ENCODE results near the gene CYTH1. TPM values are rescaled to one million over a fixed set of nuclear protein-coding genes. Genes with fewer than 3 reads are reported as not detected.

CYTH1 gene
- total and polyA plus RNA-seq, 7 experiments from 2014 or later: 297 to 452 (median 418) TPM

GRCh38 chr17:78748048-78748729 lies 33.9 kb downstream of the CYTH1 start:
- Mint-ChIP-seq H3K9me3 (no peaks in the 10 kb centered on the region), H3K4me1 (peaks cover 79 to 100% (median 93%) of the 10 kb centered on the region in 7 donors), H3K27ac (peak overlapping the region; percentile 87 to 98 (median 95)), H3K36me3 (peaks cover 0 to 34% (median 8%) of the 10 kb centered on the region in 5 donors), H3K27me3 (no peaks in the 10 kb centered on the region), H3K4me3 (peak overlapping the region; percentile 76 to 93 (median 86))
- Histone ChIP-seq H3K27me3 (ENCODE audit: control insufficient read depth in 2 of 2, insufficient read depth in 2 of 2, low read length in 2 of 2) (no peaks in the 10 kb centered on the region), H3K27ac (ENCODE audit: low read depth, low read length) (peak overlapping the region; percentile 81), H3K4me3 (ENCODE audit: low read length) (peak overlapping the region; percentile 51), H3K9me3 (ENCODE audit: control insufficient read depth in 2 of 3, low read length in 3 of 3) (no peaks in the 10 kb centered on the region), H3K36me3 (ENCODE audit: control insufficient read depth in 2 of 3, insufficient read depth in 3 of 3, low read length in 3 of 3) (no peaks in the 10 kb centered on the region), H3K4me1 (ENCODE audit: control insufficient read depth in 2 of 2, insufficient read depth in 2 of 2, low read length in 2 of 2) (peaks cover 95 to 98% of the 10 kb centered on the region in 2 donors)
- ATAC-seq: peak; percentile 9
- ChIA-PET CTCF (interaction anchor here (0.7 to 2.5 kb wide), 16 partner anchors 10 to 94 kb away, joined by 3 to 9 read pairs (median 4); no protein-coding TSS in a partner anchor), POLR2A (interaction anchor here (0.8 to 8.5 kb wide), 21 partner anchors 10 to 93 kb away, joined by 3 to 122 read pairs (median 9); partner anchors contain the start of gene CYTH1)
- peak in 3 of 9 donors; percentile 43 to 56 (median 50) for DNase-seq
- intact Hi-C loops (cut with micrococcal nuclease): loop anchor here (1.0 to 5.0 kb wide), 12 partner anchors 11 to 391 kb away; partner anchors contain the start of gene USP36 (in 1 of the 2)

GRCh38 chr17:78747488-78747887 lies 34.6 kb downstream of the CYTH1 start:
- H3K27me3 Mint-ChIP-seq: no peaks in the 10 kb centered on the region
- intact Hi-C loops (cut with micrococcal nuclease): loop anchor here in 1 of 2 donors (5.0 kb wide), 2 partner anchors 40 to 390 kb away; no protein-coding TSS in a partner anchor
- Histone ChIP-seq H3K27ac (ENCODE audit: low read depth, low read length) (peak overlapping the region; percentile 81), H3K4me1 (ENCODE audit: control insufficient read depth in 2 of 2, insufficient read depth in 2 of 2, low read length in 2 of 2) (peaks cover 93 to 96% of the 10 kb centered on the region in 2 donors), H3K27me3 (ENCODE audit: control insufficient read depth in 2 of 2, insufficient read depth in 2 of 2, low read length in 2 of 2) (no peaks in the 10 kb centered on the region), H3K9me3 (ENCODE audit: control insufficient read depth in 2 of 3, low read length in 3 of 3) (no peaks in the 10 kb centered on the region), H3K4me3 (ENCODE audit: low read length) (peak overlapping the region; percentile 51), H3K36me3 (ENCODE audit: control insufficient read depth in 2 of 3, insufficient read depth in 3 of 3, low read length in 3 of 3) (no peaks in the 10 kb centered on the region)
- H3K4me3 Mint-ChIP-seq: peak overlapping the region; percentile 76 to 93 (median 86)
- ChIA-PET POLR2A (interaction anchor here (1.1 to 8.5 kb wide), 17 partner anchors 11 to 80 kb away, joined by 3 to 122 read pairs (median 11); partner anchors contain the start of gene CYTH1), CTCF (interaction anchor here (0.7 to 2.5 kb wide), 11 partner anchors 9 to 54 kb away, joined by 3 to 9 read pairs (median 4); no protein-coding TSS in a partner anchor)
- H3K4me1 Mint-ChIP-seq: peaks cover 78 to 100% (median 92%) of the 10 kb centered on the region in 7 donors
- H3K36me3 Mint-ChIP-seq: peaks cover 0 to 34% (median 11%) of the 10 kb centered on the region in 5 donors
- DNase-seq (peak in 1 of 9 donors; percentile 52), ATAC-seq (no peak)
- H3K9me3 Mint-ChIP-seq: no peaks in the 10 kb centered on the region
- peak overlapping the region; percentile 87 to 98 (median 95) for H3K27ac Mint-ChIP-seq

- Mint-ChIP-seq H3K4me3 (peak overlapping the region; percentile 76 to 93 (median 86)), H3K36me3 (peaks cover 0 to 36% (median 11%) of the 10 kb centered on the region in 5 donors), H3K4me1 (peaks cover 78 to 100% (median 92%) of the 10 kb centered on the region in 7 donors), H3K27me3 (no peaks in the 10 kb centered on the region), H3K9me3 (no peaks in the 10 kb centered on the region), H3K27ac (peak overlapping the region; percentile 87 to 98 (median 95))
- ATAC-seq: no peak
- Histone ChIP-seq H3K27me3 (ENCODE audit: control insufficient read depth in 2 of 2, insufficient read depth in 2 of 2, low read length in 2 of 2) (no peaks in the 10 kb centered on the region), H3K36me3 (ENCODE audit: control insufficient read depth in 2 of 3, insufficient read depth in 3 of 3, low read length in 3 of 3) (no peaks in the 10 kb centered on the region), H3K9me3 (ENCODE audit: control insufficient read depth in 2 of 3, low read length in 3 of 3) (no peaks in the 10 kb centered on the region), H3K4me1 (ENCODE audit: control insufficient read depth in 2 of 2, insufficient read depth in 2 of 2, low read length in 2 of 2) (peaks cover 94 to 96% of the 10 kb centered on the region in 2 donors), H3K4me3 (ENCODE audit: low read length) (no peak overlapping the region), H3K27ac (ENCODE audit: low read depth, low read length) (peak overlapping the region; percentile 81)
- no peak for DNase-seq
- POLR2A ChIA-PET: interaction anchor here (0.7 to 8.5 kb wide), 13 partner anchors 8 to 55 kb away, joined by 3 to 122 read pairs (median 11); partner anchors contain the start of gene CYTH1
- CTCF ChIA-PET: interaction anchor here (0.6 to 2.3 kb wide), 10 partner anchors 10 to 300 kb away, joined by 3 to 8 read pairs (median 4); no protein-coding TSS in a partner anchor
- intact Hi-C loops (cut with micrococcal nuclease): loop anchor here in 1 of 2 donors (5.0 kb wide), 2 partner anchors 40 to 390 kb away; no protein-coding TSS in a partner anchor
Measured at GRCh38 chr17:78746949-78747269, 35.2 kb downstream of the CYTH1 start.

- intact Hi-C loops (cut with micrococcal nuclease): loop anchor here in 1 of 2 donors (5.0 kb wide), 2 partner anchors 39 to 389 kb away; no protein-coding TSS in a partner anchor
- H3K4me3 Mint-ChIP-seq: peak overlapping the region; percentile 49 to 93 (median 86)
- Histone ChIP-seq H3K4me1 (ENCODE audit: control insufficient read depth in 2 of 2, insufficient read depth in 2 of 2, low read length in 2 of 2) (peaks cover 94 to 98% of the 10 kb centered on the region in 2 donors), H3K4me3 (ENCODE audit: low read length) (peak overlapping the region; percentile 20), H3K27ac (ENCODE audit: low read depth, low read length) (peak overlapping the region; percentile 81), H3K36me3 (ENCODE audit: control insufficient read depth in 2 of 3, insufficient read depth in 3 of 3, low read length in 3 of 3) (peaks cover 0 to 2% (median 0%) of the 10 kb centered on the region in 3 experiments), H3K27me3 (ENCODE audit: control insufficient read depth in 2 of 2, insufficient read depth in 2 of 2, low read length in 2 of 2) (no peaks in the 10 kb centered on the region), H3K9me3 (ENCODE audit: control insufficient read depth in 2 of 3, low read length in 3 of 3) (no peaks in the 10 kb centered on the region)
- ATAC-seq: no peak
- H3K9me3 Mint-ChIP-seq: no peaks in the 10 kb centered on the region
- peak overlapping the region; percentile 62 to 98 (median 95) for H3K27ac Mint-ChIP-seq
- POLR2A ChIA-PET: interaction anchor here (0.7 to 8.5 kb wide), 15 partner anchors 9 to 55 kb away, joined by 3 to 122 read pairs (median 7); partner anchors contain the start of gene CYTH1
- H3K27me3 Mint-ChIP-seq: no peaks in the 10 kb centered on the region
- DNase-seq: no peak
- peaks cover 78 to 100% (median 92%) of the 10 kb centered on the region in 7 donors for H3K4me1 Mint-ChIP-seq
- peaks cover 0 to 33% (median 15%) of the 10 kb centered on the region in 5 donors for H3K36me3 Mint-ChIP-seq
- CTCF ChIA-PET: interaction anchor here (0.6 to 2.3 kb wide), 10 partner anchors 9 to 300 kb away, joined by 3 to 8 read pairs (median 4); no protein-coding TSS in a partner anchor
Measured at GRCh38 chr17:78746263-78746948, 35.7 kb downstream of the CYTH1 start.

- DNase-seq: peak in 7 of 9 donors; percentile 48 to 67 (median 56)
- Mint-ChIP-seq H3K4me1 (peaks cover 77 to 100% (median 93%) of the 10 kb centered on the region in 7 donors), H3K9me3 (no peaks in the 10 kb centered on the region), H3K4me3 (peak overlapping the region; percentile 53 to 93 (median 86)), H3K36me3 (peaks cover 0 to 27% (median 15%) of the 10 kb centered on the region in 5 donors), H3K27me3 (no peaks in the 10 kb centered on the region), H3K27ac (peak overlapping the region; percentile 62 to 98 (median 95))
- peaks cover 92 to 94% of the 10 kb centered on the region in 2 donors for H3K4me1 ChIP-seq (ENCODE audit: control insufficient read depth in 2 of 2, insufficient read depth in 2 of 2, low read length in 2 of 2)
- intact Hi-C loops (cut with micrococcal nuclease): loop anchor here (1.0 to 5.0 kb wide), 6 partner anchors 13 to 388 kb away; no protein-coding TSS in a partner anchor
- peaks cover 0 to 2% (median 0%) of the 10 kb centered on the region in 3 experiments for H3K36me3 ChIP-seq (ENCODE audit: control insufficient read depth in 2 of 3, insufficient read depth in 3 of 3, low read length in 3 of 3)
- H3K9me3 ChIP-seq (ENCODE audit: control insufficient read depth in 2 of 3, low read length in 3 of 3): no peaks in the 10 kb centered on the region
- peak; percentile 13 for ATAC-seq
- POLR2A ChIA-PET: interaction anchor here (0.6 to 8.5 kb wide), 8 partner anchors 10 to 53 kb away, joined by 3 to 122 read pairs (median 5); no protein-coding TSS in a partner anchor
- H3K27me3 ChIP-seq (ENCODE audit: control insufficient read depth in 2 of 2, insufficient read depth in 2 of 2, low read length in 2 of 2): no peaks in the 10 kb centered on the region
- CTCF ChIA-PET: interaction anchor here (1.3 to 2.3 kb wide), 3 partner anchors 19 to 44 kb away, joined by 3 to 5 read pairs (median 4); no protein-coding TSS in a partner anchor
- peak overlapping the region; percentile 6 for H3K4me3 ChIP-seq (ENCODE audit: low read length)
- H3K27ac ChIP-seq (ENCODE audit: low read depth, low read length): peak overlapping the region; percentile 81
Measured at GRCh38 chr17:78745407-78746088, 36.5 kb downstream of the CYTH1 start.
